ENCODE data around the gene MMP24OS. TPM values are rescaled to one million over a fixed set of nuclear protein-coding genes. Genes with fewer than 3 reads are reported as not detected.

The MMP24OS gene
- total RNA-seq, 4 donors from 2014 or later = 8.8 to 67.8 (median 18.1) TPM

DNA sequence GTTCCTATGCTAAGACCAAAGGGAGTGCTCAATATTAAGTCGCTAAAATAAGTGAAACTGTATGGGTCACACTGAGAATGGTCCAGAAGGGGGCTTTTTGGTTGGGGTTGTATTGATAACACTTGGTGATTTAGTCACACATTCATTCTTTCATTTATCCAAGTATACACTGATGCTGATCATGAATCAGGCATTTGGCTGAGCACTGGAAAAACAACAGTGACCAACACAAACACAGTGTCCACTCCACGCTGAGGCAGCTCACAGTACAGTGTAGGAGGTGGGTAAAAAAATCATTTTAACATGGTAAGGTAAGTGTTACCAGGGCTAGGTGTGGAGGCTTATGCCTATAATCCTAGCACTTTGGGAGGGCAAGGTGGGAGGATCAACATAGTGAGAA is 23.5 kb upstream of the MMP24OS start:
- intact Hi-C loops (cut with DNase I; ENCODE audit: low total_unique reads) = loop anchor here (5.0 kb wide), 1 partner anchor 141 kb away; no protein-coding TSS in a partner anchor
- TF ChIP-seq, protein P1, sequence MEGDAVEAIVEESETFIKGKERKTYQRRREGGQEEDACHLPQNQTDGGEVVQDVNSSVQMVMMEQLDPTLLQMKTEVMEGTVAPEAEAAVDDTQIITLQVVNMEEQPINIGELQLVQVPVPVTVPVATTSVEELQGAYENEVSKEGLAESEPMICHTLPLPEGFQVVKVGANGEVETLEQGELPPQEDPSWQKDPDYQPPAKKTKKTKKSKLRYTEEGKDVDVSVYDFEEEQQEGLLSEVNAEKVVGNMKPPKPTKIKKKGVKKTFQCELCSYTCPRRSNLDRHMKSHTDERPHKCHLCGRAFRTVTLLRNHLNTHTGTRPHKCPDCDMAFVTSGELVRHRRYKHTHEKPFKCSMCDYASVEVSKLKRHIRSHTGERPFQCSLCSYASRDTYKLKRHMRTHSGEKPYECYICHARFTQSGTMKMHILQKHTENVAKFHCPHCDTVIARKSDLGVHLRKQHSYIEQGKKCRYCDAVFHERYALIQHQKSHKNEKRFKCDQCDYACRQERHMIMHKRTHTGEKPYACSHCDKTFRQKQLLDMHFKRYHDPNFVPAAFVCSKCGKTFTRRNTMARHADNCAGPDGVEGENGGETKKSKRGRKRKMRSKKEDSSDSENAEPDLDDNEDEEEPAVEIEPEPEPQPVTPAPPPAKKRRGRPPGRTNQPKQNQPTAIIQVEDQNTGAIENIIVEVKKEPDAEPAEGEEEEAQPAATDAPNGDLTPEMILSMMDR (IDR thresholded peaks at IDR 0.05) = no peak
- TF ChIP-seq POLR2A (IDR thresholded peaks at IDR 0.05) = no peak
- Histone ChIP-seq H3K4me3 (no peak overlapping the region), H3K27ac (no peak overlapping the region), H3K36me3 (no peaks in the 10 kb centered on the region), H3K27me3 (no peaks in the 10 kb centered on the region), H3K4me1 (no peaks in the 10 kb centered on the region), H3K9me3 (no peaks in the 10 kb centered on the region)
- DNase-seq = no peak

- Histone ChIP-seq H3K4me1 (no peaks in the 10 kb centered on the region), H3K27me3 (no peaks in the 10 kb centered on the region), H3K9me3 (no peaks in the 10 kb centered on the region), H3K36me3 (no peaks in the 10 kb centered on the region), H3K27ac (no peak overlapping the region), H3K4me3 (no peak overlapping the region)
- intact Hi-C loops (cut with DNase I; ENCODE audit: low total_unique reads) = loop anchor here (5.0 kb wide), 1 partner anchor 142 kb away; no protein-coding TSS in a partner anchor
- TF ChIP-seq POLR2A (IDR thresholded peaks at IDR 0.05) = no peak
- TF ChIP-seq, protein P1 (IDR thresholded peaks at IDR 0.05) = no peak
- no peak for DNase-seq
Observed at GRCh38 chr20:35300469-35301262, 22.7 kb upstream of the MMP24OS start.

GRCh38 chr20:35299780-35300179 is 21.9 kb upstream of the MMP24OS start:
- no peak overlapping the region for H3K27ac ChIP-seq
- no peaks in the 10 kb centered on the region for H3K36me3 ChIP-seq
- H3K27me3 ChIP-seq = no peaks in the 10 kb centered on the region
- no peaks in the 10 kb centered on the region for H3K9me3 ChIP-seq
- intact Hi-C loops (cut with DNase I; ENCODE audit: low total_unique reads) = loop anchor here (5.0 kb wide), 1 partner anchor 143 kb away; no protein-coding TSS in a partner anchor
- H3K4me1 ChIP-seq = no peaks in the 10 kb centered on the region
- no peak for TF ChIP-seq POLR2A (IDR thresholded peaks at IDR 0.05)
- no peak for DNase-seq
- H3K4me3 ChIP-seq = no peak overlapping the region

DNA sequence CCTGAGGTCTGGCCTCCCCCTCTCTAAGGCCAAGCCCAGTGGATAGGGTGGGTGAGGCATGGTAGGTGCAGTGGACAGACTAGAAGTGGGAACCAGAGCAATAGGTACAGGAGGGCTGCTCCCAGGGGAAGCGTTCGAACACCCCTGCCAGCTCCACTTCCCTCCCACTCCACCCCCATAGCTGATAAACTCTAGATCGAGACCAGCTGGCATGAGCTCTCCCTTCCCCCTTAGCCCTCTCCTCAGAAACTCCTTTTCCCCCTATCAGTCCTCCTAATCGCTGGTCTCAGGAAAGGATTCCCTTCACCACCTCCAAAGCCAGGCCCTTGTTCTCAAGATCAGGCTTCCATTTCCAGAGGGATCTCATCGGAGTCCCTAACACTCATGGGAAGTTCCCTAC is 20.3 kb upstream of the MMP24OS start:
- no peaks in the 10 kb centered on the region for H3K9me3 ChIP-seq
- H3K27me3 ChIP-seq = no peaks in the 10 kb centered on the region
- TF ChIP-seq POLR2A (IDR thresholded peaks at IDR 0.05) = no peak
- TF ChIP-seq, protein P1 (IDR thresholded peaks at IDR 0.05) = no peak
- H3K4me1 ChIP-seq = no peaks in the 10 kb centered on the region
- no peak overlapping the region for H3K4me3 ChIP-seq
- no peak overlapping the region for H3K27ac ChIP-seq
- H3K36me3 ChIP-seq = no peaks in the 10 kb centered on the region
- intact Hi-C loops (cut with DNase I; ENCODE audit: low total_unique reads) = no loop called here
- DNase-seq = no peak

DNA sequence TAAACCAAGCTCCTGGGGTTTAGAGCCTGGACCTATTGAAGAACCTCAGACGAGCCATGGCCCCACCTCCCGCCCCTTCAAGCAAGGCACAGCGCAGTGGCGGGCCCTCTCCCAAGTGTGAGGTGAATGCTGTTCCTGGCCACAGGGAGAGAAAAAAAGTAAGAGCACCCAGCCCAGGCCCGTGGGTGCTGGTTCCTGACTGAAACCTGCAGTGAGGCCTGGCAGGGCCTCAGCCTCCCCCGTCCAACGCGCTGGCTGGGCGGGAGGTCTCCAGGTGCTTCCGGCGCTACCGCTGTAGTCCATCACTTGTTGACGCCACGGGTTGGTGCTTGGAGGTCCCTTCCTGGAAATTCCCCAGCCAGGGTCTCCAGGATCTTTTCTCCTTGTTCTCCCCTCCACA is 19.8 kb upstream of the MMP24OS start:
- no peak for DNase-seq
- TF ChIP-seq, protein P1 (IDR thresholded peaks at IDR 0.05) = no peak
- TF ChIP-seq POLR2A (IDR thresholded peaks at IDR 0.05) = no peak
- intact Hi-C loops (cut with DNase I; ENCODE audit: low total_unique reads) = no loop called here
- Histone ChIP-seq H3K27me3 (no peaks in the 10 kb centered on the region), H3K4me1 (no peaks in the 10 kb centered on the region), H3K9me3 (no peaks in the 10 kb centered on the region), H3K36me3 (no peaks in the 10 kb centered on the region), H3K27ac (no peak overlapping the region), H3K4me3 (no peak overlapping the region)
